Frontal cortex (tissue), 4 donors: ENCODE results near the gene DOCK1. TPM values are rescaled to one million over a fixed set of nuclear protein-coding genes. Genes with fewer than 3 reads are reported as not detected.
A peak's percentile ranks its signal among the peaks of the same experiment; 100 is the strongest.
"Not testable (repeated sequence)": the region's sequence is repeated elsewhere in the genome, so short reads cannot be mapped to it uniquely, and the experiment has no call there.

Source experiments
- DNase-seq, 2 donors: peaks; one replicate each; pipeline ENCODE4 v3.0.0; 2012; ENCODE audit warnings: low spot score in 2 of 2
- FAIRE-seq: peaks from 2 replicates; lab custom pipeline; 2012; peaks lifted over from hg19 to GRCh38; lab: Jason Lieb, UNC
- total RNA-seq: library from RNA; depleted of rRNA; stranded (reverse); fragments of >200 nt; gene quantifications from one replicate; pipeline ENCODE4 v1.2.3, GENCODE V29; 2014
- donor health status: control.
- donor health status: control.
- donor health status: control.

The DOCK1 gene
- 14.3 TPM for total RNA-seq

DNA sequence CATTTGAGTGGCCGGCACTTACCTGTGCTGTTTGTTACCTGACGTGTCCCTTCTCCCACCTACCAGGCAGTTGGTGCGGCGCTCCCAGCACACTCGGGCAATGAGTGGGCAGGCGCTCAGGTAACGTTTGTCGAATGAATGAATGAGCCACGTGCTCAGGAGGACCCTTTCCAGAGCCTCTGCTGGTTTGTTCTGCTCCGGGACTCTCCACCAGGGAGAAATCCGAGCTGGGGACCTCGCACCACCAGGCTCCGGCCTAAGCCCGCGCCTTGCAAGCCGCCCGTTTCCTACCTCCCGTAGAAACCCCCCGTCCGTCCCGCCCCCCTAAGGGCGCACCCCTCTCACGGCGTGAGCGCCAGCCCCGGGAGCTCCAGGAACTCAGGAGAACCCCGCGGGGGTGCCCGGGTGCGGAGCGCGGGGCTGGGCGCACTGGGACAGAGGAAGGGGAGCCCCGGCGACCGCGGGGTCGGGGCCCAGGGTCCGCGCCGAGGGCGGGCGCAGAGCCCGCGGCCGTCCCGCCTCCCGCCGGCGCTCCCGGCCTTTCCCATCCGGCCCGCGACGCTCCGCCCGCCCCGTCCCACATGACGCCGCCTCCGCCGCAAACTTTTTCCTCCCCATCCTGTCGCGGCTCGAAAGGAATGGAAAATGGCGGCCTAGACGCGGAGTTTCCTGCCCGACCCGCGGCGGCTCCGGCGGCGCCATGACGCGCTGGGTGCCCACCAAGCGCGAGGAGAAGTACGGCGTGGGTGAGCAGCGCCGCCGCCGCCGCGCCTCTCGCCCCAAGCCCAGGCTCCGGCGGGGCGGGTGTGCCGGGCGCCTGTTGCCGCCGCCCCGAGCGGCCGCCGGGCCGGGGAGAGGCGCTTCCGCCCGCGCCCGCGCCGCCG, at the start of gene DOCK1:
DOCK1 (plus strand) TSS at position 611 of the 884 bp plus-strand sequence; CDS start at position 701, 90 bp downstream.
- DNase-seq (peak; percentile 79 to 85), FAIRE-seq (no peak)

DNA sequence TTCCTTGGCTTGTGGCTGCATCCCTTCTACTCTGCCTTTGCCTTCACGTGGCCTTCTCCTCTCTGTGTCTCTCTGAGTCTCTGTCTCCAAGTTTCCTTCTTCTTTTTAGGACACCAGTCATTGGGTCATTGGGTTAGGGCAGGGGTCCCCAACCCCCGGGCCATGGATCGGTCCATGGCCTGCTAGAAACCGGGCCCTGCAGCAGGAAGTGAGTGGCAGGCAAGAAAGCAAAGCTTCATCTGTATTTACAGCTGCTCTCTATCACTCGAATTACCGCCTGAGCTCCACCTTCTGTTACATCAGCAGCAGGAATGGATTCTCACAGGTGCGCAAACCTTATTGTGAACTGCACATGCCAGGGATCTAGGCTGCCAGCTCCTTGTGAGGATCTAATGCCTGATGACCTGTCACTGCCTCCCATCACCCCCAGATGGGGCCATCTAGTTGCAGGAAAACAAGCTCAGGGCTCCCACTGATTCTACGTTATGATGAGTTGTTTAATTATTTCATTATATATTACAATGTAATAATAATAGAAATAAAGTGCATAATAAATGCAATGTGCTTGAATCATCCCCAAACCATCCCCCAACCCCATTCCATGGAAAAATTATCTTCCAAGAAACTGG, 47.9 kb upstream of the DOCK1 start:
- DNase-seq = no peak
- FAIRE-seq = no peak

DNA sequence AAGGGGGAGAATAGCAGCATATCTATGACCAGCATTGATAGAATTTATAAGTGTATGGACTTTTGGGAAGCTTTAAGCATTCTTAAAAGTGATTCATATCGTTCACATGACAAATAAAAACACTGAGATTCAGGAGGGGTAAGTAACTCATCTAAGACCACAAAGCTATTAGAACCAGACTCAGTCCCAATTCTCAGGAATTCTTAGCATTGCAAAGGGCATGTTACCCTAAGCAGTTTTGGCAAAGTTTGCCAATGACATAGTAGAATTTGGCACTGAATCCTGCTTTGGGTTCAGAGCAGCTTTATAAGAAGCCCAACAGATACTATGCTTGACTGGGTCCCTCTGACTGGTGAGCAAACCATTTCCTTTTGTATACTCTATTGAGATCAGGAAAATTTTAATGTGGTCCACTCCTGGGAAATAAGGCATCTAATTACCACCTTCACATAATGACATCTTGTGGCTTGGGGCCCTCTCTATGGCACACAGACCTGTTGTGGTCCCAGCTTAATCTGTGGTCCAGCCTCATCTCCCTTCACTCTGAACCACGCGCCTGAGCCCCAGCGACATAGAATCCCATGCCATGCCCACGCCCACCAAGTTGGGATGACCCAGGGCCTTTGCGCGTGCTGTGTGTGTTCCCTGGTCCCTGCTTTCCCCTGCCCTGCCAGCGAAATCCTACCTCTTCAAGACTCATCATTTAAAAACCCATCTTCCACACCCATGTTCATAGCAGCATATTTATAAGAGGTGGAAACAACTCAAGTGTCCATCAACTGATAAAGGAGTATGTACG, 37.5 kb upstream of the DOCK1 start:
- FAIRE-seq (no peak), DNase-seq (no peak)

DNA sequence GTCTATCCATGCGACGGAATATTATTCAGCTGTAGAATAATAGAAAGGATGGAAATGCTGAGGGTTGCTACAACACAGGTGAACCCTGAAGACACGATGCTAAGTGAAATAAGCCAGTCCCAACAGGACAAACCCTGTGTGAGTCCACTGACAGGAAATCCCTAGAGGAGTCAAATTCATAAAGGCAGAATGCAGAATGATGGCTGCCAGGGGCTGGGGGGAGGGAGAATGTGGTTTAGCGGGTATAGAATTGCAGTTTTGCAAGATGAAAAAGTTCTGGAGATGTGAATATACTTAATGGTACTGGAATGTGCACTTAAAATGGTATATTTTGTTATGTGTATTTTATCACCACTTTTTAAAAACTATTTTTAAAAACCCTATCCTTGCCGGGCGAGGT, 36.9 kb upstream of the DOCK1 start:
- no peak for FAIRE-seq
- DNase-seq = no peak

DNA sequence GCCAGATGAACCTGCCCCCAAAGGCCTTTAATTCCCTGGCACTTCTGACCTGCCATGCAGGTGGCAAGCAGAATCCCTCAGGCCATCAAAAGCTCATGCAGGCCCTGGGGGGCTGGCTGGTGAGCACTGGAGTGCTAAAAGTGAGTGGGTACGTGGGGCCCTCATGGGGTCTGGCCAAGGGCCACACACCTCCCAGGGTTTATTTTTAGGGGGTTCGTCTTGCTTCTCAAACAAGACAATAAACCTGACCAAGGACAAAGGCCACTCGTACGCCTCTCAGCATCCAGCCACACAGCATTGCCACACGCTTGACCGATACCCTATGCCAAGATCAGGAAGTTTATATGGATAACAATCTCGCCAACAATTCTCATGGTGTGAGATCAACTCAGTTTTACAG, 33.1 kb upstream of the DOCK1 start:
- DNase-seq (no peak), FAIRE-seq (no peak)

DNA sequence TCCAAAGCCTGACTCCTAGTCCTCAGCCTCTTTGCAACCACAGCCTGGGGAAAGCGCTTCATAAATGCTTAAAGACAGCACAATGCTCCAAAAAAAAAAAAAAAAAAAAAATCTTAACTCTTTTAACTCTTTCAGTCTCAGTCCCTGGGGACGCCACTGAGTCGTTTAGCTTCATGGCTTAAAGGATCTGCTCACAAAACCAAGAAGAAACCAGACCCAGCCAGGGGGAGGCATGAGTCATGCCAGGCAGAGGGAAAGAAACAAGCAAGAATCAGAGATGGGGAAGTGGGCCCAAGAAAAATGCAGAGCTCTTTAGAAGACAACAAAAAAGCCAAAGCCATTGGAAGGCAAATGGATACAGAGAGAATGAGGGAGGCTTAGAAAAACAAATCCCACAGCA, 32.5 kb upstream of the DOCK1 start:
- no peak for FAIRE-seq
- DNase-seq = no peak

DNA sequence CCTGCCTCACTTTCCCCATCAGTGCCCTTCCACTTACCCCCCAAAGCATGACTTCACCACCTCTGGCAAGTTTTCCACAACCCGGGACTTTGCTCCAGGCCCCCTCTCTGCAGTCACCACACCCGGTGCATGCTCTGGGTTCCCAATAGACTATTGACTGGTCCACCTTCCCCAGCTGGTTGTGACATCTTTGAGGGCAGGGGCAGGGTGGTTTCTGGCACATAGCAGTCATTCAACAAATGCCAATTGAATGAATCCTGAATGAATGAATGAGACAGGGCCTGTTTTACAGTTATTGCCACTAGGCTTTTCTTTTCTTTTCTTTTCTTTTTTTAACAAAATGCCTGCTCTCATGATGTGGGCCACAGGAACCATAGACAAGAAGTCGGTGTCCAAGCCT, 28.8 kb upstream of the DOCK1 start:
- no peak for DNase-seq

DNA sequence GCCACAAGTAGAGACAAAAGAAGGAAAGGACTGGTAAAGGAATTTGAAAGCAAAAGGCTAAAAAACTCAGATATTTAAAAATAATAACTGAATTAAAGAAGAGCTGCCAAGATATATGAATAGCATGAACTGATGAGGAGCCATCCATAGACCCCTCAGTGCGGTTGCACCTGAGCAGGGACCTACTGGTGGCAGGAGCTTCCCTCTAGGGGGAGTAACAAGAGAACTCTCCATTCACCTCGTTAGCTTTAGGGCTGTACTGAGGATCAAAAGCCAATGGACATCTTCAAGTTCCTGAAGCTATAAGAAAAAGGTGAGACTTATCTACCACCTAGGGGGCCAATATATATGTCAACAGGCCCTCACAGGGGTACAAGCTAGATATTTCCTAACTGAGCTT, 27.8 kb upstream of the DOCK1 start:
- DNase-seq (no peak), FAIRE-seq (no peak)

More for the DNA sequence above, 28.8 kb upstream of the DOCK1 start:
- FAIRE-seq = no peak

DNA sequence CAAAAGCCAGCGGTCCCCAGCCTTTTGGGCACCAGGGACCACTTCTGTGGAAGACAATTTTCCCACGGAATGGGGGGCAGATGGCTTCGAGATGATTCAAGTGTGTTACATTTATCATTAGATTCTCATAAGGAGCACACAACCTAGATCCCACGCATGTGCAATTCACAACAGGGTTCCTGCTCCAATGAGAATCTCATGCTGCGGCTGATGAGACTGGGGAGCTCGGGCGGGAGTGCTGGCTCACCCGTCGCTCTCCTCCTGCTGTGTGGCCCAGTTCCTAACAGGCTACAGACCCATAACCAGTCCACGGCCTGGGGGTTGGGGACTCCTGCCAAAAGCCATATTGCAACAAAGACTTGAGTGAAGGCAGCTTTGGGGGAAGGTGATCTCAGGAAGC, 26.6 kb upstream of the DOCK1 start:
- FAIRE-seq (no peak), DNase-seq (no peak)

DNA sequence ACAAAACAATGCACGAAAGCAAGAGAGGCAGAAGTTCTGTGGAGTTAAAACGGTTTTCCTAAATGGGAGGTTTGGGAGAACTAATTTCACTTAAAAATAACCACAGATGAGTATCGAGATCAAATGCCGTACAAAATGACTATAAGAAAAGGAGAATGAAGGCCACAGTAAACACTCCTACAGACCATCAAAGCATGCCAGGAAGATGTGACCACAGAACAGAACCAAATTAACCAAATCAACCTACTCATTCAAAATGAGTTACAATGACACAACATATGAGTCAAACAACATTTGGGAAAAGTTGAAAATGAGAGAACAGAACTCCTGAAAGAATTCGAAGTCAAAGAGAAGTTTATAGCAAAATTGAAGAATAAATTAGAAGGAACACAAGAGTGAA, 24.3 kb upstream of the DOCK1 start:
- DNase-seq = no peak
- no peak for FAIRE-seq

DNA sequence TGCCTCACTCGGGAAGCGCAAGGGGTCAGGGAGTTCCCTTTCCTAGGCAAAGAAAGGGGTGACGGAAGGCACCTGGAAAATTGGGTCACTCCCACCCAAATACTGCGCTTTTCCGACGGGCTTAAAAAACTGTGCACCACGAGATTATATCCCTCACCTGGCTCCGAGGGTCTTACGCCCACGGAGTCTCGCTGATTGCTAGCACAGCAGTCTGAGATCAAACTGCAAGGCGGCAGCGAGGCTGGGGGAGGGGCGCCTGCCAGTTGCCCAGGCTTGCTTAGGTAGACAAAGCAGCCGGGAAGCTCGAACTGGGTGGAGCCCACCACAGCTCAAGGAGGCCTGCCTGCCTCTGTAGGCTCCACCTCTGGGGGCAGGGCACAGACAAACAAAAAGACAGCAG, 23.2 kb upstream of the DOCK1 start:
- FAIRE-seq, DNase-seq: not testable (repeated sequence)

DNA sequence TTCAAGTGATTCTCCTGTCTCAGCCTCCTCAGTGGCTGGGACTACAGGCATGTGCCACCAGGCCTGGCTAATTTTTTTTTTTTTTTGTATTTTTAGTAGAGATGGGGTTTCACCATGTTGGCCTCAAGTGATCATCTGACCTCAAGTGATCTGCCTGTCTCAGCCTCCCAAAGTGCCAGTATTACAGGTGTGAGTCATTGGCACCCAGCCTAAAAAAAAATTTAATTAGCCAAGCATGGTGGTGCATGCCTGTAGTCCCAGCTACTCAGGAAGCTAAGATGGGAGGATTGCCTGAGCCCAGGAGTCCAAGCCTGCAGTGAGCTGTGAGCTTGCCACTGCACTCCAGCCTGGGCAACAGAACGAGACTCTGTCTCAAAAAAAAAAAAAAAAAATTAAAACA, 16.8 kb upstream of the DOCK1 start:
- not testable (repeated sequence) for DNase-seq, FAIRE-seq

DNA sequence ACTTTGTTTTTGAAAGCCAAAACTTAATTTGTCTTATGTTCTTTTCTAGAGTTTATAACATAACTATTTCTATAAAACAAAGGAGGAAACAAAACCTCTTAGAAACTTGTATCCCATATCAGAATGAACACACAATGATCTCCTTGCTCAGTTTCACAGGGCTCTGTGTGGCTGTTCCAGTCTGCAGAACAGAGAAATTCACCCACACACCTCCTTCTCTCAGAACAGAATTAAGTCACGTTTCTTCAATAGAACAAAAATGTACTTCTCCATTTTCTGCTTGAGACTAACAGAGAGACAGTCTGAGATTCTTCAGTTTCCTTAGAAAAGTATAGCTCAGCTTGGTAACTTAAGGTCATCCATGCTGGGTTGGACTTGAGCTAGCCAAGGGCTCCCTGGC, 15.8 kb upstream of the DOCK1 start:
- FAIRE-seq (no peak), DNase-seq (no peak)

DNA sequence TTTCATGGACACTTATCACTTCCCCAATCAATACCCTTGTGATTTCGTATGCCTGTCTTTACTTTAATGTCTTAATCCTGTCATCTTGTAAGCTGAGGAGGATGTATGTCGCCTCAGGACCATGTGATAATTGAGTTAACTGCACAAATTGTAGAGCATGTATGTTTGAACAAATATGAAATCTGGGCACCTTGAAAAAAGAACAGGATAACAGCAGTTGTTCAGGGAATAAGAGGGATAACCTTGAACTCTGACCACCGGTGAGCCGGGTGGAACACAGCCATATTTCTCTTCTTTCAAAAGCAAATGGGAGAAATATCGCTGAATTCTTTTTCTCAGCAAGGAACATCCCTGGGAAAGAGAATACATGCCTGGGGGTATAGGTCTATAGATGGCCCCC, 14.4 kb upstream of the DOCK1 start:
- FAIRE-seq, DNase-seq: not testable (repeated sequence)

DNA sequence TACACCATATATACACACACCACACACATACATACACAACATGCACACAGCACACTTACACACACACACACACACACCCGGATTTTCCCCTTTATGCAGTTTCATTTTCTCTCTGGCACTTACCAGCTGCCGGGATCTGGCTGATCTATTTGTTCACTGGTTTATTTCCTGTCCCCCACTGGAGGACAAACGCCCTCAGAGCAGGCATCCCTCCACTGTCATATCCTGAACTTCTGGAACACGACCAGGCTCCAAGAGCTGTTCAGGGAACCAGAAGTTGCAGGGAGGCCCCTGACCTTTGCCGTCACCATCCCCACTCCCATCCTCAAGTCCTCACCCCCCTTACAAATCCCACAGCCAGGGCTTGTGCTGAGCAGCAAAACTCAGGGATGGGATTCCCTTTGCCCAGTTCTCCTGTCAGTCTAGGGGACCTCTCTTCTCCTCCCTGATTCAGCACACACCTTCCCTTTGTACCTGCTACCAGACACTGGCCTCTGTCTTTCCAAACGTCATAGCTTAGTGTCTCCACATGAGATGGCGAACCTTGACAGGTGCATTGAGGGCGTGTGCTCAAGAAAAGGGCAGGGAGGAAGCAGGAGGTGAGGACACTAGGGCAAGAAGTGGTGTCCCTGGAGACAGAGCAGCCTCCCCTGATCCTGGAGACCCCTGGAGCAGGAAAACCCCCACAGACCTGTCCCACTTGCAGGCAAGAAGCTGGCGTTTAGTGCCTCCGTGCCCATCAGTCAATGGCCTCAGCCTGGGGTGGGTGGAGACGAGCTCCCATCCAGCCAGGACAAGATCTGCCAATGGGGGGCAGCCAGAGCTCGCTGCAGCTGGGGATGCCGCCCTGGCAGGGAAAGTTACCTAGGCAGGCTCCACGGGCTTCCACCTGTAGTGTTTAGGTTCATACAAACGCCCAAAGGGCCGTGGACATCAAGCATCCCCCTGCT, 12.7 kb upstream of the DOCK1 start:
- DNase-seq (no peak), FAIRE-seq (no peak)

DNA sequence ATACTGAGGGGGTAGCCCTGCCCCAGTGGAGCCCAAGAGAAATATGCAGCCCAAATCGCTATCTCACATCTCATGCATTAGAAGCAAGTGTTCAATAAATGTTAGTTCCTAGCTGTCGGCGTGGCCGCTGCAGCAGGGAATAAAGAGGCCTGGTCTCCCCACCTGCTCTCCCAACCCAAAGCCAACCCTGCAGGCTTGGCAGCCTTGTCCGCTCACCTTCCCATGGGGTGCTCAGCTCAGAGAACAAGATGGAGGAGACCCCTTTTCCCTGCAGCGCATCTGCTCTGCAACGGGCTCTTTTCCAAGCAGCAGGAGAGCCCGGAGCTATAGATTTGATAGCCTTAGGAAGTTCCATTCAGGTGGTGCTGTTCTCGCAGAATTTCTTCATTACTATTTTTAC, 12.0 kb upstream of the DOCK1 start:
- FAIRE-seq = no peak
- DNase-seq = no peak

DNA sequence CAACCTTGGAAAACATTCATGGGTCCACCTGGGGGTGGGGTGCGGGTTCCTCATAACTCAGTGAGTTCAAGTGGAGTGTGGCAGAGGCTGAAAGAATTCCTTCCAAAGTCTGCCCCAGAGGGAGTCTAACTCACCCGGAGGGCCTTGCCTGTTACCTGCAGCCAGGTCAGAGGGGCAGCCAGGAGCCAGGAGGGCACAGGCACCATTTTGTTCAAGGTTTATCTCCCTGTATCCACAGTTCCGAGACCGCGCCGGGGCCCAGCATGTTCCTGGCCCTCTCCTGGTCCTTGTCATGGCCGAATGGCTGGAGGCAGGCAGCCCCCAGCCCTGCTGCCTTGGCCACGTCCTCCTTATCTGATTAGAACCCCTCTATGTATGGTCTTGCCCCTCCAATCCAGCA, 11.4 kb upstream of the DOCK1 start:
- no peak for FAIRE-seq
- DNase-seq = no peak

DNA sequence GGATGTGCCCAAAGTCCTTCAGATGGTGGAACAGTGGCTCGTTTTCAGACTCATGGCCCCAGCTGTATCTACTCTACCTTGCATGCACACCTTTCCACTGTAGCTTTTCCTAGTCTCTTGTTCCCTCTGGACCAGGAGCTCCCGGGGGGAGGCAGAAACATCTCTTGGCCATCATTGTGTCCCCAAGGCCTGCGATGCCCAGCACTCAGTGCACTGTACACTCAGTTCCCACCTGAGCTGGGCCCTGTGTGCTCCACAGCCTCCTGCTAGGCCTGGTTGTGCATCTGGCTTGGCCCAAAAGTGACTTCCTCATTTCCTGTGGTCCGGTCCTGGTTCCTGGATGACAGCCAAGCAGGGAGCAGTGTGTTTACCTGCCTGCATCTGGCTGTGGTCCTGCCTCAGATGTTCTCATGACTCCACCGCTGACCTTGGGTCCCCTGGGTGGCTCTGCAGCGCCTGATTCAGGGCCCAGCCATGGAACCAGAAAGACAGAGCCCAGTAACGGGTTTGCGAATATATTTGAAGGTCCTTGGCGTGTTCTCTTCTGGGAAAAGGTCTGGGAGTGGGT, 9.9 kb upstream of the DOCK1 start:
- FAIRE-seq (no peak), DNase-seq (no peak)

DNA sequence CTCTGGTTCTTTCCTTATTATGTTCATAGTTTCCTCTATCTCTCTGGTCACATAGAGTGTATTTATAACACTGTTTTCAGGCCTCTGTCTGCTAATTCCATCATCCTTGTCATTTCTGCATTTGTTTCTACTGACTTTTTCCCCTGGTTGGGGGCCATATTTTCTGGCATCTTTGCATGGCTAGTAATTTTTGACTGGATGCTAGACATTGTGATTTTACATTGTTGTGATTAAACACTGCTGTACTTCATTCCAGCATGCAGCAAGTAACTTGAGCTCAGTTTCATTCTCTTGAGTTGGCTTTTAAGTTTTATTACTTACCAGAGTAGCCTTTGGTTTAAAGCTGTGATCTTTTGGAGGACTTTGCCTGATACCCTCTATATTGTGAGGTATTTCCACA, 6.8 kb upstream of the DOCK1 start:
- FAIRE-seq = no peak

More for the DNA sequence above, 6.8 kb upstream of the DOCK1 start:
- DNase-seq = no peak
